ENCODE data around the gene PUS1. TPM values are rescaled to one million over a fixed set of nuclear protein-coding genes. Genes with fewer than 3 reads are reported as not detected.

PUS1 gene
- total RNA-seq, 1 donor from 2014 or later: 9.1 TPM

DNA sequence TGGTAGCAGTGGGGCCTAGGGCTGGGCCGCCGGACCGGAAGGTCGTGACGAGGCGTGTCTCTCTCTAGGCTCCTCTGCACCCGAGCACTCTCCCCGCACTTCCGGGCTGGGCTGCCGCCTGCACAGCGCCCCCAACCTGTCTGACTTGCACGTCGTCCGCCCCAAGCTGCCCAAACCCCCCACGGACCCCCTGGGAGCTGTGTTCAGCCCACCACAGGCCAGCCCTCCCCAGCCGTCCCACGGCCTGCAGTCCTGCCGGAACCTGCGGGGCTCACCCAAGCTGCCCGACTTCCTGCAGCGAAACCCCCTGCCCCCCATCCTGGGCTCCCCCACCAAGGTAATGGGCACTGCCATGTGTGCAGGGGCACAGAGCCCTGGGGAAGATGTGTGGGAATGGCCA, 13.3 kb upstream of the PUS1 start:
- DNase-seq (ENCODE audit: low spot score): no peak

DNA sequence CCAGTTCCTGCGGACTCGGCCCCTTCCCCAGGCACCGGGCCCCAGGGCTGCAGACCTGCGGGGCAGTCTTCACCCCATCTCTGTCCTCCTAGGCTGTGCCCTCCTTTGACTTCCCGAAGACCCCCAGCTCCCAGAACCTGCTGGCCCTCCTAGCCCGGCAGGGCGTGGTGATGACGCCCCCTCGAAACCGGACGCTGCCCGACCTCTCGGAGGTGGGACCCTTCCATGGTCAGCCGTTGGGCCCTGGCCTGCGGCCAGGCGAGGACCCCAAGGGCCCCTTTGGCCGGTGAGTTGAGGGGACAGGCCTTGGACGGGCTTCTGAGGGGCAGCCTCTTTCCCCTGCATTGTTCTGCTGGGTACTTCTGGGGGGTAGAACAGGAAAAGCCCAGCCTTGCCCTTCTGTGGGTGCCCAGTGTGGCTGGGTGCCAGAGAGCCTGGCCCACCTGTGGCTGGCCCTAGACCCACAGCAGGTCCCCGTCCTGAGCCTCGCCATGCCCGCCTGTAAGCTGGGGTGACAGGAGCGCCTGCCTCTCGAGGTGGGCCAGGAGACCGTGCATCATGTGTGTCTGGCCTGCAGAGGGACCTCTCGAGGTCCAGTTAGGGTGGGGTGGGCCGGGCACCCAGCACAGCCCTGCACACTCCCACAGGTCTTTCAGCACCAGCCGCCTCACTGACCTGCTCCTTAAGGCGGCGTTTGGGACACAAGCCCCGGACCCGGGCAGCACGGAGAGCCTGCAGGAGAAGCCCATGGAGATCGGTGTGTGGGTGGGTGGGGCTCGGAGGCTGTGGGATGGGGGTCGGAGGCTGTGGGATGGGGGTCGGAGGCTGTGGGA, 12.6 kb upstream of the PUS1 start:
- no peak for DNase-seq (ENCODE audit: low spot score)

GRCh38 chr12:131917139-131917710, 11.9 kb upstream of the PUS1 start:
- no peak for DNase-seq (ENCODE audit: low spot score)

DNA sequence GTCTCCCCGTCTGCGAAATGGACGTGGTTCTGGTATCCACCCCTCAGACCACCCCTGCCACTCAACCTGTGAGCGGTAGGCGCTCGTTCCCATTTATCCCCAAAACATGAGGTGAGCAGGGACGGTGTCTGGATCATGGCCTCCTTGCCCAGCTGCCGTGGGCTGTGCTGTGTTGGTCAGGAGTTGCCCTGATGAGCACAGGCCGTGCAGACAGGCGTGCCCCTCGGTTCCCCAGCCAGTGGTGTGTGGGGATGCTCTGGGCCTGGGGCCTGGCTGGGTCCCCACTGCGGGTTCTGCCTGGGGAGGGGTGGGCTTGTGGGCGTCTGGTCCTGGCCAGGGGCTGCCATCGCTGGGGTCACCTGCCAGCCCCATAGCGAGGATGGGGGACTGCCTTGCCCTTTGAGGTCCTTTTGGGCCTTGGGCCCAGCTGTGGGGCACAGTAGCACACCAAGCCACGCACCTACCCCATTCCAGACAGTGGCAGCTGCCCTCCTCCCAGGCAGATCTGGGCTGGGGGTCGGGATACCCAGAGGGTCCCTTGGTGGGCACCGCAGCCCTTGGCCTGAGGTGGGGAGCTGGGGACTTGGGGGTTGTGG, 11.3 kb upstream of the PUS1 start:
- no peak for DNase-seq (ENCODE audit: low spot score)

DNA sequence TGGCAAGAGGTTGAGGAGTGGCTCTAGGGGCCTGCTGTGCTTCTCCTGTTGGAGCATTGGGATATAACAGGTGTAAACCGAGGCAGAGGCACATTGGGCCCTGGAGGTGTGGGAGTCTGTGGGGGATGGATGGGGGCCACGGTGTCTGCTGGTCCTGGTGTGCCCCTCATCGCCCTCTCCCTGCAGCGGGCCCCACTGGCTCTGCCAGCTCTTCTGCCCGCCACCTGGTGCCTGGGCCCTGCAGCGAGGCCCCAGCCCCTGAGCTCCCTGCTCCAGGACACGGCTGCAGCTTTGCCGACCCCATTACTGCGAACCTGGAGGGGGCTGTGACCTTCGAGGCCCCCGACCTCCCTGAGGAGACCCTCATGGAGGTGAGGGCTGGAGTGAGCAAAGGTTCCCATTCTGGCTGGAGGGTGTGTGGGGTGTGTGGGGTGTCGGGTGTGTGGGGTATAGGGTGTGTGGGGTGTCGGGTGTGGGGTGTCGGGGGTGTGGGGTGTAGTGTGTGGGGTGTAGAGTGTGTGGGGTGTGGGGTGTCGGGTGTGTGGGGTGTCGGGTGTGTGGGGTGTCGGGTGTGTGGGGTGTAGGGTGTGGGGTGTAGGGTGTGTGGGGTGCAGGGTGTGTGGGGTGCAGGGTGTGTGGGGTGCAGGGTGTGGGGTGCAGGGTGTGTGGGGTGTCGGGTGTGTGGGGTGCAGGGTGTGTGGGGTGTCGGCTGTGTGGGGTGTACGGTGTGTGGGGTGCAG, 10.6 kb upstream of the PUS1 start:
- DNase-seq (ENCODE audit: low spot score): no peak

GRCh38 chr12:131919051-131919347, 10.1 kb upstream of the PUS1 start:
- no peak for DNase-seq (ENCODE audit: low spot score)

GRCh38 chr12:131919366-131920156, 9.5 kb upstream of the PUS1 start:
- no peak for DNase-seq (ENCODE audit: low spot score)

- DNase-seq (ENCODE audit: low spot score): no peak
Observed at GRCh38 chr12:131920157-131920508, 8.9 kb upstream of the PUS1 start.

GRCh38 chr12:131920902-131921840, 7.9 kb upstream of the PUS1 start:
- no peak for DNase-seq (ENCODE audit: low spot score)

DNA sequence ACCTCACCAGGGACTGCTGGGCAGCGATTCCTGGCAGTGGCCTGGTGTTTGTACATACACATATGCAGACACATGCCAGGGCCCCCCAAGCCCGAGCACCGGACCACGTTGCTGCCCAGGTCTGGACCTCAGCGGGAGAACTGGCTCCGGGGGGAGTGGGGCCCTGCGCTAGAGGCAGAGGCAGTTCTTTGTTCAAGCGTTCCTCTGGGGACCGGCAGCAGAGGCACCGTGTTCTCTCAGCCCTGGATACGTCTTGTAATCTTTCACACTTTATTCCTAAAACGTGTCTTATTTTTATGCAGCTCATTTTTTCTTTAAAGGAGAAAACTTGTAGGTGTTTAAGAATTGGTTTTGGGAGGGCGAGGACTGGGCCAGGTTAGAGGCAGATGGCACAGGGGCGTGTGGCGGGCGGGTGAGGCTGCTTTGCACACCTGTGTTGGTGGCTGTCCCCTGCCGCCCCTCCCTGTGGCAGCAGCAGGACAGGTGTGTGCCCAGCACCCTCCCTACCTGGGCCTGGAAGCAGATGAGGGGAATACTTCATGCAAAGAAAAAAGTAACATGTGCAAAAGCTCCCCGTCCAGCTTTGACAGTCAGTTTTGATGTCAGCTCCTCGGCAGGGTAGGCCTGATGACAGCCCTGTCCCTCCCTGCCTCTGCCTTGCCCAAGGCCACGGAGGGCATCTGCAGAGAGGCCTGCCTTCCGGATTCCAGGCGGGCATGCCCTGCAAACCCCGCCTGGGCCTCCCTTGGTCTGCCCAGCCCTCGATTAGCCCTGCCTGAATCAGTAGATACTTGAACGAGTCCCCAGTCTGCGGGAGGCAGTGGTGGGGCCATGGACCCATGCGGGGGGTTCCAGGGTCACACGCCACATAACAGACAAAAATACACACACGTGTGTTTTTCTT, 7.0 kb upstream of the PUS1 start:
- DNase-seq (ENCODE audit: low spot score): no peak

- no peak for DNase-seq (ENCODE audit: low spot score)
Observed at GRCh38 chr12:131922772-131923171, 6.3 kb upstream of the PUS1 start.

DNA sequence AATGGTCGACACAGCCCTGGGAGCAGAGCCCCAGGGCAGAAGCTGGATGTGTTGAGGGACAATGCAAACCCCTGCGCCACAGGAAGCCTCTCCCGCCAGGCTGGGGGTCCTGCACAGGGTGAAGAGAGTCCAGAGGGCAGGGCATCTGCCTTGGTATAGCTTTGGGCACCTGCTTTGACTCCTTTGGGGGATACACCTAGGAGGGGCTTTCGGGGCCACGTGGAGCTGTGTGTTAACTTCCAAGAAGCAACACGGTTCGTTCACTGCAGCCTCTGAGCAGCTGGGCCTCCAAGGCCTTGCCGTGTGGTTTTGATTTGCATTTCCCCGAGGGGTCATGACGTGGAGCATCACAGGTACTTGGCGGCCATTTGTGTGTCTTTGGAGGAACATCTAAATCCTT, 5.8 kb upstream of the PUS1 start:
- DNase-seq (ENCODE audit: low spot score): no peak

DNA sequence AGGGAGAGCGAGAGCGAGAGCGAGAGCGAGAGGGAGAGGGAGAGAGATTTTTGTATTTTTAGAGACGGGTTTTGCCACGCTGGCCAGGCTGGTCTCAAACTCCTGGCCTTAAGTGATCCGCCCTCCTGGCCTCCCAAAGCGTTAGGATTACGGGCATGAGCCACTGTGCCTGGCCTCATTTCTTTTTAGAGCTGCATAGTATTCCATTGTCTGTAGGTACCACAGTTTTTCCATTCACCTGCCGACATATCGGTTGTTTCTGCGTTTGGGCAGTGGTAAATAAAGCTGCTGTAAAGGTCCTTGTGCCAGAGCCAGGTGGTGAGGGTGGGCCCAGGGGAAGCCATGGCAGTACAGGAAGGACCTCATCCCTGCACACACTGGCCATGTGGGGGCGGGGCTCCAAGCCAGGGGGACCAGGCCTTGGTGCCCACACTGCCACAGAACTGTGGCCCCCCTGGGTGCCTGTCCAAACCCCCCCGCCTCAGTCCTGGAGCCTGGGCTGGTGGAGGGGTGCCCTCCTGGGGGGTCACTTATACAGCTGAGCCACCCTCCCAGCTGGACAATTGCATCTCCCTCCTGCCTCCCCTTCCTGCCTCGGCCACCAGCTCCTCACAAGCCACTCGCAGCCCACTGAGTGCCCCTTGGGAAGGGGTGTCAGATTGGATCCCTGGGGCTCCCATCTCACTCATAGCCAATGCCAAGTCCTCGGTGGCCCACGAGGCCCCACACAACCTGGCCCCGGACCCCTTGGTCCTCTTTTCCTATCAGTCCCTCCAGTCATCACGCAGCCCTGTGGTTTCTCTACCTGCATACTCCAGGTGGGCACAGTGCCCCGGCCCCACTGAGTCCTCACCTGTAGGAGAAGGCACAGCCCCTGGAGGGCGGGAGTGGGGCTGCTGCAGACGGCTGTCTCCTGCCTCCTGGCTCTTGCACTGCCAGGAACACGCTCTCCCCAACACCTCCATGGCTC, 1.7 kb upstream of the PUS1 start:
- no peak for DNase-seq (ENCODE audit: low spot score)

GRCh38 chr12:131928080-131928710, 881 bp upstream of the PUS1 start:
- no peak for DNase-seq (ENCODE audit: low spot score)

DNA sequence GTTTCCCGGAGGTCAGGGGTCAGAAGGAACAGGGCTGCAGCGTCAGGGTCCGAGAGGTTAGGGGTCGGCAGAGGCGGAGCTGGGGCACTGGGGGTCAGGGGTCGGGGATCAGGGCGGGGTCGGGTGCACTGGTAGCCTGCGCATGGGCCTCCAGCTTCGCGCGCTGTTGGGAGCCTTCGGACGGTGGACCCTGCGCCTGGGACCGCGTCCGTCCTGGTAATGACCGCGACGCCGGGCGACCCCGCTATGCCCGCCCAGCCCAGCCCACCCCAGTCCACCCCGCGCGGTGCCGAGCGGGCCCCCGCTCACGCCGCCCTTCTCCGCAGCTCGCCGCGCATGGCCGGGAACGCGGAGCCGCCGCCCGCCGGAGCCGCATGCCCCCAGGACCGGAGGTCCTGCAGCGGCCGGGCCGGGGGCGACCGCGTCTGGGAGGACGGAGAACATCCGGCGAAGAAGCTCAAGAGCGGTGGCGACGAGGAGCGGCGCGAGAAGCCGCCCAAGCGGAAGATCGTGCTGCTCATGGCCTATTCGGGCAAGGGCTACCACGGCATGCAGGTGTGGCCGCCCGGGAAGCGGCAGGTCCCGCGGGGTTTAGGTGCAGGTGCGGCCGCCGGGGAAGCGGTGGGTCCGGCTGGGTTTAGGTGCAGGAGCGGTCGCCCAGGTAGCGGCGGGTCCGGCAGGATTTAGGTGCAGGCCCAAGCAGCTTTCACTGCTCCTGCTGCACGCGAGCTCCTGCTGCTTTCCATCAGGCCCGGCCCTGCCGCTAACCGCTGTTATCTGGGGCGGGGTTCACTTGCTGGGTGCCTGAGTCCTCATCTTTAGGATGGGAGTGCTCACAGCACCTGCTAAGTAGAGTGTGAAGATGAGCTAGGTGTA, 743 bp downstream of the PUS1 start:
- DNase-seq (ENCODE audit: low spot score): no peak

DNA sequence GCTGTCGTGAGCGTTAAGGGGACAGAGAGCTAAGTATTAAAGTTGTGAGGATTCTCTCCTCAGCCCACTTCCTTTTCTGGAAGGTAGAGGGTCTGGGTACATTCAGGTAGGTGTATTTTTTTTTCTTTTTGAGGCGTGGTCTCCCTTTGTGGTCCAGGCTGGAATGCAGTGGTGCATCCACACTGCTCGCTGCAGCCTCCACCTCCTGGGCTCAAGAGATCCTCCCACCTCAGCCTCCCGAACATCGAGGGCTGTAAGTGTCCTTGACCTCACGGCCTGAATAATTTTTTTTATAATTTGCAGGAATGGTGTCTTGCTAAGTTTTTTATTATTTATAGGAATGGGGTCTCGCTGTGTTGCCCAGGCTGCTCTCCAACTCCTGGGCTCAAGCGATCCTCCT, 1.4 kb downstream of the PUS1 start:
- DNase-seq (ENCODE audit: low spot score): no peak

GRCh38 chr12:131933387-131933786, 4.3 kb downstream of the PUS1 start:
- no peak for DNase-seq (ENCODE audit: low spot score)

Data from umbilical cord (tissue), 2 donors.